GM12878 (cell line): Measurements from ENCODE around the gene UBE3D. TPM values are rescaled to one million over a fixed set of nuclear protein-coding genes. Genes with fewer than 3 reads are reported as not detected.

Experiments
- ATAC-seq: fragments of 200-7000 bp; cut with Tn5 transposase; 3 replicates; pipeline ENCODE4 v1.9.1; 2020; ENCODE audit warnings: mild to moderate bottlenecking, moderate library complexity
- BruUV-seq: library from RNA; stranded (reverse); fragments of 400-500 nt; replicated peaks from 2 replicates; lab custom pipeline; 2021; lab: Mats Ljungman, UMichigan
- CTCF ChIA-PET: fragments of 300-600 bp; sonication (Branson Sonifier 250); formaldehyde crosslinking; extraction: SDS; loops from one replicate; lab custom pipeline; 2021; ENCODE audit warnings: inconsistent platforms; lab: Yijun Ruan, JAX
- POLR2A ChIA-PET: fragments of 350-600 bp; formaldehyde crosslinking; extraction: SDS; loops from one replicate; lab custom pipeline; 2021; ENCODE audit warnings: inconsistent platforms; lab: Charles Lee
- RAD21 ChIA-PET: fragments of 300-600 bp; sonication (Branson Sonifier 250); formaldehyde crosslinking; loops from one replicate; lab custom pipeline; 2023; ENCODE audit warnings: antibody characterized with exemption; ENCODE audit not compliant: unreplicated experiment; lab: Charles Lee
- SMC1A ChIA-PET: fragments of 300-600 bp; sonication (Branson Sonifier 250); formaldehyde crosslinking; loops from one replicate; lab custom pipeline; 2023; ENCODE audit not compliant: unreplicated experiment, uncharacterized antibody; lab: Charles Lee
- DNase-seq: peaks from one replicate; pipeline ENCODE4 v3.0.0-alpha.2; 2011; ENCODE audit warnings: low read depth, low spot score
- FAIRE-seq: peaks from 3 replicates; lab custom pipeline; 2011; peaks lifted over from hg19 to GRCh38; lab: Jason Lieb, UNC
- H2AFZ ChIP-seq: 2 replicates; pipeline ENCODE4 v1.6.0; 2011; ENCODE audit warnings: low read depth, low read length, control low read depth; ENCODE audit not compliant: control insufficient read depth
- H3K27ac ChIP-seq: 2 replicates; pipeline ENCODE4 v1.5.1; 2011; ENCODE audit warnings: control low read depth; ENCODE audit not compliant: control insufficient read depth, insufficient read depth
- H3K27me3 ChIP-seq, 2 experiments: replicated peaks in 1 of 2; 2 replicates each; pipeline versions ENCODE4 v1.6.0 to v1.6.1; 2011; ENCODE audit warnings: low read length in 1 of 2; ENCODE audit not compliant: control insufficient read depth in 2 of 2, insufficient read depth in 2 of 2
- H3K36me3 ChIP-seq, 2 experiments: 2 replicates each; pipeline ENCODE4 v1.5.1; 2011; ENCODE audit warnings: low read length in 1 of 2; ENCODE audit not compliant: control insufficient read depth in 2 of 2, insufficient read depth in 2 of 2
- H3K4me1 ChIP-seq: 2 replicates; pipeline ENCODE4 v1.6.1; 2011; ENCODE audit warnings: mild to moderate bottlenecking, low read length, moderate library complexity, mixed read lengths; ENCODE audit not compliant: control insufficient read depth, insufficient read depth
- H3K4me2 ChIP-seq: 2 replicates; pipeline ENCODE4 v1.6.0; 2011; ENCODE audit warnings: control low read depth; ENCODE audit not compliant: control insufficient read depth, insufficient read depth
- H3K4me3 ChIP-seq: fragments of 200-600 bp; sonication (generic); 2 replicates; pipeline ENCODE4 v1.5.1; 2016
- H3K79me2 ChIP-seq: 2 replicates; pipeline ENCODE4 v1.6.0; 2011; ENCODE audit warnings: low read length; ENCODE audit not compliant: control insufficient read depth, insufficient read depth
- H3K9ac ChIP-seq: 2 replicates; pipeline ENCODE4 v1.8.0; 2011; ENCODE audit warnings: low read length, control low read depth, mixed read lengths; ENCODE audit not compliant: control insufficient read depth, insufficient read depth
- H3K9me3 ChIP-seq: replicated peaks from 3 replicates; pipeline ENCODE4 v1.5.1; 2011; ENCODE audit warnings: mild to moderate bottlenecking, low read length; ENCODE audit not compliant: control insufficient read depth, insufficient read depth
- H4K20me1 ChIP-seq: 2 replicates; pipeline ENCODE4 v1.6.0; 2011; ENCODE audit not compliant: control insufficient read depth, insufficient read depth
- FOS ChIP-seq: IDR thresholded peaks from 3 replicates; pipeline ENCODE4 v1.6.1; 2011; ENCODE audit warnings: borderline replicate concordance; ENCODE audit not compliant: insufficient read length; ENCODE audit errors: extremely low read depth
- FOXK2 ChIP-seq: fragments of 450-650 bp; IDR thresholded peaks from 2 replicates; pipeline ENCODE4 v1.6.1; 2017; ENCODE audit warnings: mild to moderate bottlenecking, moderate library complexity
- IKZF1 ChIP-seq: fragments of 450-650 bp; conservative IDR thresholded peaks from 2 replicates; pipeline ENCODE4 v1.6.1; 2017; ENCODE audit warnings: antibody characterized with exemption, mild to moderate bottlenecking
- IRF3 ChIP-seq: fragments of 450-650 bp; IDR thresholded peaks from 2 replicates; pipeline ENCODE4 v1.6.1; 2014; ENCODE audit warnings: mild to moderate bottlenecking
- KAT2A ChIP-seq: conservative IDR thresholded peaks from 2 replicates; pipeline ENCODE4 v1.6.1; 2011; ENCODE audit warnings: low read depth, low read length; ENCODE audit not compliant: control insufficient read depth
- POLR2A ChIP-seq: IDR thresholded peaks from 2 replicates; pipeline ENCODE4 v1.6.1; 2011; ENCODE audit warnings: low read depth, mild to moderate bottlenecking, low read length
- POLR2AphosphoS5 ChIP-seq: IDR thresholded peaks from 2 replicates; pipeline ENCODE4 v1.6.1; 2011; ENCODE audit warnings: mild to moderate bottlenecking, low read length, inconsistent platforms
- REST ChIP-seq: IDR thresholded peaks from 2 replicates; pipeline ENCODE4 v1.6.1; 2012; ENCODE audit warnings: mild to moderate bottlenecking, low read depth, low read length
- SRF ChIP-seq, 2 experiments: IDR thresholded peaks; 2 replicates each; pipeline ENCODE4 v1.6.1; 2011; ENCODE audit warnings: low read depth in 2 of 2, low read length in 2 of 2, mild to moderate bottlenecking in 1 of 2, moderate library complexity in 1 of 2
- ZNF274 ChIP-seq: IDR thresholded peaks from one replicate; pipeline ENCODE4 v1.8.0; 2011; ENCODE audit not compliant: insufficient read length, insufficient read depth
- WGBS: methylation state at CpG from one replicate; pipeline ENCODE4 v1.1.6; 2016; ENCODE audit warnings: low lambda C conversion rate; ENCODE audit not compliant: insufficient replicate concordance, insufficient coverage; ENCODE audit errors: missing lambda C conversion rate; 5-methylcytosine and 5-hydroxymethylcytosine counted together
- in situ Hi-C: fragments of 300-500 bp; cut with MboI; formaldehyde crosslinking; loops from 9 replicates; pipeline ENCODE4 v1.14.3; 2018; ENCODE audit warnings: mixed read lengths
- intact Hi-C: fragments of 100-400 bp; cut with micrococcal nuclease; formaldehyde crosslinking; loops from one replicate; pipeline ENCODE4 v1.14.2; 2022; ENCODE audit not compliant: unreplicated experiment
- polyA plus RNA-seq, 11 experiments: library from polyadenylated mRNA; depleted of rRNA in 4 of 11; unstranded in 6 of 11; stranded (reverse) in 5 of 11; fragments of >200 nt; fragmentation: Nextera tagmentation in 4 of 11; fragmentation: Illumina TruSeq in 1 of 11; extraction: Ambion mirVana in 4 of 11; extraction: Trizol in 1 of 11; gene quantifications; 1 replicate in 1 of 11; 2 replicates in 10 of 11; pipeline versions ENCODE4 v1.2.1 to v1.2.3, GENCODE V29; 2011 to 2016; ENCODE audit warnings: inconsistent platforms in 2 of 11, missing spikeins in 2 of 11, low read depth in 1 of 11
- total RNA-seq, 4 experiments: library from RNA; depleted of rRNA in 3 of 4; stranded (reverse); fragments of >200 nt in 3 of 4; fragmentation: Illumina TruSeq in 1 of 4; extraction: Trizol in 1 of 4; gene quantifications; 2 replicates each; pipeline versions ENCODE4 v1.2.1 to v1.2.3, GENCODE V29; 2013 to 2021
- TF ChIP-seq, protein P1 (sequence below): fragments of 450-650 bp; formaldehyde crosslinking; IDR thresholded peaks from 2 replicates; pipeline ENCODE4 v1.4.0; 2022; ENCODE audit warnings: mild to moderate bottlenecking, moderate library complexity

UBE3D gene
- total and polyA plus RNA-seq, 10 of the 15 experiments (the other 5 are each of a cell fraction or from before 2014, with no cell fraction given) = 4.3 to 9.0 (median 7.5) TPM

GRCh38 chr6:83065511-83066192, at the start of gene UBE3D (continued):
- peak; percentile 87 for TF ChIP-seq POLR2A
- no peak for TF ChIP-seq FOXK2
- TF ChIP-seq, protein P1, sequence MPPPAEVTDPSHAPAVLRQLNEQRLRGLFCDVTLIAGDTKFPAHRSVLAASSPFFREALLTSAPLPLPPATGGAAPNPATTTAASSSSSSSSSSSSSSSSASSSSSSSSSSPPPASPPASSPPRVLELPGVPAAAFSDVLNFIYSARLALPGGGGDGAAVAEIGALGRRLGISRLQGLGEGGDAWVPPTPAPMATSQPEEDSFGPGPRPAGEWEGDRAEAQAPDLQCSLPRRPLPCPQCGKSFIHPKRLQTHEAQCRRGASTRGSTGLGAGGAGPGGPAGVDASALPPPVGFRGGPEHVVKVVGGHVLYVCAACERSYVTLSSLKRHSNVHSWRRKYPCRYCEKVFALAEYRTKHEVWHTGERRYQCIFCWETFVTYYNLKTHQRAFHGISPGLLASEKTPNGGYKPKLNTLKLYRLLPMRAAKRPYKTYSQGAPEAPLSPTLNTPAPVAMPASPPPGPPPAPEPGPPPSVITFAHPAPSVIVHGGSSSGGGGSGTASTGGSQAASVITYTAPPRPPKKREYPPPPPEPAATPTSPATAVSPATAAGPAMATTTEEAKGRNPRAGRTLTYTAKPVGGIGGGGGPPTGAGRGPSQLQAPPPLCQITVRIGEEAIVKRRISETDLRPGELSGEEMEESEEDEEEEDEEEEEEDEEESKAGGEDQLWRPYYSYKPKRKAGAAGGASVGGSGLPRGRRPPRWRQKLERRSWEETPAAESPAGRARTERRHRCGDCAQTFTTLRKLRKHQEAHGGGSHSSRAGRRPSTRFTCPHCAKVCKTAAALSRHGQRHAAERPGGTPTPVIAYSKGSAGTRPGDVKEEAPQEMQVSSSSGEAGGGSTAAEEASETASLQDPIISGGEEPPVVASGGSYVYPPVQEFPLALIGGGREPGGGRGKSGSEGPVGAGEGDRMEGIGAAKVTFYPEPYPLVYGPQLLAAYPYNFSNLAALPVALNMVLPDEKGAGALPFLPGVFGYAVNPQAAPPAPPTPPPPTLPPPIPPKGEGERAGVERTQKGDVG (CRISPR knock-in tag) = no peak
- no peak for TF ChIP-seq IRF3
- TF ChIP-seq KAT2A = no peak

DNA sequence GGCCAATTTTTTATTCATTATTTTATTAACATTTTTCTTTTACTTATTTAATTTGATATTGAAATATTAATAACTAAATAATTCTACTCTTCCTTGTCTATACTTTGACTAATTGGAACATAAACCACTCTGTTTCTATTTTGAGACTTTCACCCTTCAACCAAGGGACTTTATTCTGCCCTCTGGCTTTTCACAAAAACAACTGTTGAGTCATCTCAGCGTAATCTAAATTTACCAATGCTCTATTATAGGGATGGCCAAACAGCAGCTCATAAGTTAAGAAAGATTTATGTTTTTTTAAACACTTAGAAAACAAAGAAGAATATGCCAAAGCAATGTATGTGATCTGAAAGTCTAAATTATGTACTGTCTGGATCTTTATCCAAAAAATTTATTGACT, 48.5 kb upstream of the UBE3D start:
- no peak overlapping the region for H3K27ac ChIP-seq
- H2AFZ ChIP-seq = no peak overlapping the region
- no TSS peak for BruUV-seq
- SMC1A ChIA-PET = no interaction called here
- in situ Hi-C loops = no loop called here
- 75% methylated on average over 1 of the region's 1 CpG for WGBS
- RAD21 ChIA-PET = interaction anchor here (1.6 kb wide), 1 partner anchor 47 kb away, joined by 6 read pairs; the partner anchor contains the start of gene DOP1A
- FAIRE-seq (no peak), DNase-seq (no peak), ATAC-seq (no peak)
- no peak overlapping the region for H3K9ac ChIP-seq
- H3K4me1 ChIP-seq = no peaks in the 10 kb centered on the region
- H3K36me3 ChIP-seq = peaks cover 0 to 4% of the 10 kb centered on the region in 2 experiments; a peak in 1 of 4 replicates
- no peaks in the 10 kb centered on the region for H3K27me3 ChIP-seq
- H3K4me2 ChIP-seq = no peak overlapping the region
- CTCF ChIA-PET = interaction anchor here (1.4 kb wide), 1 partner anchor 47 kb away, joined by 4 read pairs; the partner anchor contains the start of gene DOP1A
- no peak overlapping the region for H3K4me3 ChIP-seq
- intact Hi-C loops = no loop called here
- no peaks in the 10 kb centered on the region for H4K20me1 ChIP-seq
- no peaks in the 10 kb centered on the region for H3K79me2 ChIP-seq
- POLR2A ChIA-PET = no interaction called here
- no peaks in the 10 kb centered on the region for H3K9me3 ChIP-seq
- TF ChIP-seq FOS (no peak), POLR2AphosphoS5 (no peak), ZNF274 (no peak), IKZF1 (no peak), SRF (IDR thresholded peaks at IDR 0.05; ENCODE audit: low read depth in 2 of 2, low read length in 2 of 2) (no peak), REST (no peak), IRF3 (no peak)
